ENCODE results near the gene USP30.

- no peak for TF ChIP-seq YY1 (IDR thresholded peaks at IDR 0.05; ENCODE audit: insufficient read depth, insufficient read length)
- TF ChIP-seq ZNF274 (IDR thresholded peaks at IDR 0.05; ENCODE audit: low read depth, low read length): no peak
- no peak for TF ChIP-seq SUZ12 (IDR thresholded peaks at IDR 0.05; ENCODE audit: extremely low read depth, insufficient read depth, insufficient read length)
These were observed 47.1 kb downstream of the USP30 start for GRCh38 chr12:109099431-109100020.

Measured in NT2/D1 (cell line).